Measurements from ENCODE around the gene MTCH1. TPM values are rescaled to one million over a fixed set of nuclear protein-coding genes. Genes with fewer than 3 reads are reported as not detected.

MTCH1 gene
- total and polyA plus RNA-seq, 10 of the 15 experiments (the other 5 are each of a cell fraction or from before 2014, with no cell fraction given), result 7.2 to 128 (median 85.2) TPM

GRCh38 chr6:36984581-36985416 is 1.2 kb downstream of the MTCH1 start:
- Histone ChIP-seq H4K20me1 (ENCODE audit: control insufficient read depth, insufficient read depth) (peaks cover 13% of the 10 kb centered on the region), H3K4me1 (ENCODE audit: control insufficient read depth, insufficient read depth, low read length) (peaks cover 9% of the 10 kb centered on the region), H3K27ac (ENCODE audit: control insufficient read depth, insufficient read depth) (peak overlapping the region; percentile 90), H3K9ac (ENCODE audit: control insufficient read depth, insufficient read depth, low read length) (peak overlapping the region; percentile 94), H3K9me3 (replicated peaks; ENCODE audit: control insufficient read depth, insufficient read depth, low read length) (no peaks in the 10 kb centered on the region), H3K4me2 (ENCODE audit: control insufficient read depth, insufficient read depth) (peak overlapping the region; percentile 85), H3K79me2 (ENCODE audit: control insufficient read depth, insufficient read depth, low read length) (peaks cover 63% of the 10 kb centered on the region), H3K27me3 (replicated peaks in 1 of 2; ENCODE audit: control insufficient read depth in 2 of 2, insufficient read depth in 2 of 2, low read length in 1 of 2) (no peaks in the 10 kb centered on the region; a peak in 1 of 4 replicates), H3K4me3 (peak overlapping the region; percentile 93), H2AFZ (ENCODE audit: control insufficient read depth, low read depth, low read length) (no peak overlapping the region), H3K36me3 (ENCODE audit: control insufficient read depth in 2 of 2, insufficient read depth in 2 of 2, low read length in 1 of 2) (peaks cover 2 to 8% of the 10 kb centered on the region in 2 experiments; a peak in 3 of 4 replicates)
- FAIRE-seq (peak; percentile 59), ATAC-seq (peak; percentile 32), DNase-seq (ENCODE audit: low read depth, low spot score) (no peak)
- POLR2A ChIA-PET, result interaction anchor here (1.0 to 4.9 kb wide), 5 partner anchors 10 to 109 kb away, joined by 3 to 74 read pairs (median 6); partner anchors contain the start of genes C6orf89 and FGD2
- SMC1A ChIA-PET (ENCODE audit: uncharacterized antibody, unreplicated experiment), result interaction anchor here (0.8 to 5.0 kb wide), 7 partner anchors 17 to 224 kb away, joined by 3 to 32 read pairs (median 3); partner anchors contain the start of gene C6orf89
- CTCF ChIA-PET, result interaction anchor here (1.0 to 1.2 kb wide), 5 partner anchors 22 to 187 kb away, joined by 3 to 9 read pairs (median 3); no protein-coding TSS in a partner anchor
- no TSS peak for BruUV-seq (replicated peaks)
- RAD21 ChIA-PET (ENCODE audit: unreplicated experiment), result interaction anchor here (0.6 to 1.0 kb wide), 2 partner anchors 22 to 33 kb away, joined by 3 to 6 read pairs; no protein-coding TSS in a partner anchor
- 11% methylated on average over 19 of the region's 19 CpGs for WGBS (ENCODE audit: insufficient coverage, insufficient replicate concordance, low lambda C conversion rate, missing lambda C conversion rate)
- in situ Hi-C loops (cut with MboI), result no loop called here
- intact Hi-C loops (cut with micrococcal nuclease; ENCODE audit: unreplicated experiment), result no loop called here
- TF ChIP-seq MEF2B (IDR thresholded peaks at IDR 0.05; ENCODE audit: partially characterized antibody, poor library complexity, severe bottlenecking), result peak; percentile 12
- peak; percentile 65 for TF ChIP-seq ATF7 (IDR thresholded peaks at IDR 0.05; ENCODE audit: low read depth)
- TF ChIP-seq ZNF592 (IDR thresholded peaks at IDR 0.05), result no peak
- peak; percentile 78; the same call in 1 of the 2 replicates for TF ChIP-seq CREM (IDR thresholded peaks at IDR 0.05; ENCODE audit: low read depth)
- TF ChIP-seq TCF12 (IDR thresholded peaks at IDR 0.05; ENCODE audit: low read depth, low read length), result 0 out of 2 replicates have a peak, but pooled peaks have one; percentile 43
- 0 out of 4 replicates have a peak, but pooled peaks of 1 of the 2 experiments have one; percentile 33 for TF ChIP-seq SRF (IDR thresholded peaks at IDR 0.05; ENCODE audit: low read depth in 2 of 2, low read length in 2 of 2)
- TF ChIP-seq POLR2AphosphoS5 (IDR thresholded peaks at IDR 0.05; ENCODE audit: low read length), result peak; percentile 67; the same call in 1 of the 2 replicates
- TF ChIP-seq POLR2A (IDR thresholded peaks at IDR 0.05; ENCODE audit: low read depth, low read length), result peak; percentile 17; the same call in 1 of the 2 replicates
- peak; percentile 22; the same call in 1 of the 2 replicates for TF ChIP-seq WRNIP1 (IDR thresholded peaks at IDR 0.05; ENCODE audit: borderline replicate concordance, low read depth, low read length)
- TF ChIP-seq, protein P1, sequence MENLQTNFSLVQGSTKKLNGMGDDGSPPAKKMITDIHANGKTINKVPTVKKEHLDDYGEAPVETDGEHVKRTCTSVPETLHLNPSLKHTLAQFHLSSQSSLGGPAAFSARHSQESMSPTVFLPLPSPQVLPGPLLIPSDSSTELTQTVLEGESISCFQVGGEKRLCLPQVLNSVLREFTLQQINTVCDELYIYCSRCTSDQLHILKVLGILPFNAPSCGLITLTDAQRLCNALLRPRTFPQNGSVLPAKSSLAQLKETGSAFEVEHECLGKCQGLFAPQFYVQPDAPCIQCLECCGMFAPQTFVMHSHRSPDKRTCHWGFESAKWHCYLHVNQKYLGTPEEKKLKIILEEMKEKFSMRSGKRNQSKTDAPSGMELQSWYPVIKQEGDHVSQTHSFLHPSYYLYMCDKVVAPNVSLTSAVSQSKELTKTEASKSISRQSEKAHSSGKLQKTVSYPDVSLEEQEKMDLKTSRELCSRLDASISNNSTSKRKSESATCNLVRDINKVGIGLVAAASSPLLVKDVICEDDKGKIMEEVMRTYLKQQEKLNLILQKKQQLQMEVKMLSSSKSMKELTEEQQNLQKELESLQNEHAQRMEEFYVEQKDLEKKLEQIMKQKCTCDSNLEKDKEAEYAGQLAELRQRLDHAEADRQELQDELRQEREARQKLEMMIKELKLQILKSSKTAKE (IDR thresholded peaks at IDR 0.05; ENCODE audit: low read depth, poor library complexity, severe bottlenecking), result no peak
- TF ChIP-seq BHLHE40 (IDR thresholded peaks at IDR 0.05; ENCODE audit: borderline replicate concordance in 1 of 2, low read depth in 2 of 2, low read length in 1 of 2), result peak in 1 of 2 experiments; percentile 19; a peak in 1 of 4 replicates
- TF ChIP-seq HDGF (IDR thresholded peaks at IDR 0.05), result 0 out of 2 replicates have a peak, but pooled peaks have one; percentile 42
- peak; percentile 56; the same call in 1 of the 2 replicates for TF ChIP-seq MLLT1 (IDR thresholded peaks at IDR 0.05)
- peak; percentile 63; the same call in 1 of the 2 replicates for TF ChIP-seq NBN (IDR thresholded peaks at IDR 0.05)
